OCI-LY1 (cell line): Measurements from ENCODE around the gene MTUS2.

Experiments used
- H2AFZ ChIP-seq: fragments of 200-600 bp; sonication (generic), shearing (Covaris generic); 2 replicates; pipeline ENCODE4 v1.6.0; 2014; ENCODE audit warnings: antibody characterized with exemption, mild to moderate bottlenecking, low read length
- H3F3A ChIP-seq: fragments of 200-600 bp; sonication (generic), shearing (Covaris generic); 2 replicates; pipeline ENCODE4 v1.6.0; 2014; ENCODE audit warnings: mild to moderate bottlenecking, antibody characterized with exemption, low read length, moderate library complexity; ENCODE audit not compliant: insufficient read depth
- H3K27ac ChIP-seq: fragments of 200-600 bp; sonication (generic); 2 replicates; pipeline ENCODE4 v1.5.1; 2014; ENCODE audit warnings: low read length, mixed run types, mild to moderate bottlenecking, low read depth; ENCODE audit not compliant: poor library complexity, severe bottlenecking
- H3K27me3 ChIP-seq: fragments of 200-600 bp; sonication (generic); 2 replicates; pipeline ENCODE4 v1.6.0; 2014; ENCODE audit warnings: antibody characterized with exemption, mild to moderate bottlenecking, low read length, moderate library complexity; ENCODE audit not compliant: insufficient read depth
- H3K36me3 ChIP-seq: fragments of 200-600 bp; sonication (generic); 2 replicates; pipeline ENCODE4 v1.6.1; 2014; ENCODE audit warnings: mild to moderate bottlenecking, antibody characterized with exemption, low read length, moderate library complexity, mixed read lengths; ENCODE audit not compliant: insufficient read depth
- H3K4me1 ChIP-seq: fragments of 200-600 bp; sonication (generic); 2 replicates; pipeline ENCODE4 v1.5.1; 2014; ENCODE audit warnings: mild to moderate bottlenecking, low read length, moderate library complexity; ENCODE audit not compliant: insufficient read depth, severe bottlenecking
- H3K4me2 ChIP-seq: fragments of 200-600 bp; sonication (generic), shearing (Covaris generic); 2 replicates; pipeline ENCODE4 v1.6.1; 2014; ENCODE audit warnings: low read length
- H3K4me3 ChIP-seq: fragments of 200-600 bp; sonication (generic); 2 replicates; pipeline ENCODE4 v1.5.1; 2014; ENCODE audit warnings: low read length, low read depth, mild to moderate bottlenecking, mixed read lengths; ENCODE audit not compliant: poor library complexity, severe bottlenecking
- H3K79me2 ChIP-seq: fragments of 200-600 bp; shearing (Covaris generic); 2 replicates; pipeline ENCODE4 v1.6.1; 2016; ENCODE audit warnings: mixed run types, low read length, mixed read lengths; ENCODE audit not compliant: insufficient read depth
- H3K9ac ChIP-seq: fragments of 200-600 bp; sonication (generic), shearing (Covaris generic); 2 replicates; pipeline ENCODE4 v1.6.1; 2014; ENCODE audit warnings: mild to moderate bottlenecking, low read length, mixed read lengths
- H3K9me2 ChIP-seq: fragments of 200-600 bp; sonication (generic), shearing (Covaris generic); 2 replicates; pipeline ENCODE4 v1.6.1; 2014; ENCODE audit warnings: low read depth, mild to moderate bottlenecking, low read length, mixed read lengths
- H3K9me3 ChIP-seq: fragments of 200-600 bp; shearing (Covaris generic); 2 replicates; pipeline ENCODE4 v1.6.1; 2014; ENCODE audit warnings: low read length, mixed read lengths
- H4K20me1 ChIP-seq: fragments of 200-600 bp; sonication (generic), shearing (Covaris generic); 2 replicates; pipeline ENCODE4 v1.6.0; 2016; ENCODE audit warnings: mild to moderate bottlenecking, low read length; ENCODE audit not compliant: insufficient read depth
- EZH2 ChIP-seq: fragments of 200-600 bp; sonication (generic), shearing (Covaris generic); IDR thresholded peaks from 2 replicates; pipeline ENCODE4 v1.8.0; 2017; ENCODE audit warnings: borderline replicate concordance, mixed run types, mild to moderate bottlenecking, antibody characterized with exemption, low read length, moderate library complexity, mixed read lengths
- TF ChIP-seq, protein P1 (sequence below): fragments of 200-600 bp; sonication (generic), shearing (Covaris generic); IDR thresholded peaks from 2 replicates; pipeline ENCODE4 v1.5.1; 2017; ENCODE audit warnings: mild to moderate bottlenecking, antibody characterized with exemption, low read length, moderate library complexity, mixed read lengths

Gene MTUS2

DNA sequence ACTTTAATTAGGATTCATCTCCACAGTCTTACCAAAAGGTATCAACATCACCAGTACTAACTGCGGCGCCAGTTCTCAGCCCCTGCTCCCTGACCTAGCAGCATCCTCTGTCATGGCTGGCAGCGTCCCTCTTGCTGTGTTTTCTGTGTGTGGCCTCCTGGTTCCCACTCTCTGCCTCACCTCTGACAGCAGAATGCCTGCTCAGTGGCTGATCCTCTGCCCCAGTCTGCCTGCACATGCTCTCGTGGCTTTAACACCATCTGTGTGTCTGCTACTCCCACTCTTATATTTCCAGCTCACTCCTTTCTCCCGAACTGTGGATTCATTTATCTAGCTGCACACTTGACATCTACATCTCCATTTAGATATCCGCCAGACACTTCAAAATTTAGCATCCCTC is 341.5 kb downstream of the MTUS2 start:
- no peaks in the 10 kb centered on the region for H3K4me1 ChIP-seq
- H2AFZ ChIP-seq = no peak overlapping the region
- no peak overlapping the region for H3K4me3 ChIP-seq
- no peaks in the 10 kb centered on the region for H3K9me2 ChIP-seq
- no peak overlapping the region for H3K4me2 ChIP-seq
- H3K27me3 ChIP-seq = no peaks in the 10 kb centered on the region
- H3K79me2 ChIP-seq = no peaks in the 10 kb centered on the region
- TF ChIP-seq, protein P1, sequence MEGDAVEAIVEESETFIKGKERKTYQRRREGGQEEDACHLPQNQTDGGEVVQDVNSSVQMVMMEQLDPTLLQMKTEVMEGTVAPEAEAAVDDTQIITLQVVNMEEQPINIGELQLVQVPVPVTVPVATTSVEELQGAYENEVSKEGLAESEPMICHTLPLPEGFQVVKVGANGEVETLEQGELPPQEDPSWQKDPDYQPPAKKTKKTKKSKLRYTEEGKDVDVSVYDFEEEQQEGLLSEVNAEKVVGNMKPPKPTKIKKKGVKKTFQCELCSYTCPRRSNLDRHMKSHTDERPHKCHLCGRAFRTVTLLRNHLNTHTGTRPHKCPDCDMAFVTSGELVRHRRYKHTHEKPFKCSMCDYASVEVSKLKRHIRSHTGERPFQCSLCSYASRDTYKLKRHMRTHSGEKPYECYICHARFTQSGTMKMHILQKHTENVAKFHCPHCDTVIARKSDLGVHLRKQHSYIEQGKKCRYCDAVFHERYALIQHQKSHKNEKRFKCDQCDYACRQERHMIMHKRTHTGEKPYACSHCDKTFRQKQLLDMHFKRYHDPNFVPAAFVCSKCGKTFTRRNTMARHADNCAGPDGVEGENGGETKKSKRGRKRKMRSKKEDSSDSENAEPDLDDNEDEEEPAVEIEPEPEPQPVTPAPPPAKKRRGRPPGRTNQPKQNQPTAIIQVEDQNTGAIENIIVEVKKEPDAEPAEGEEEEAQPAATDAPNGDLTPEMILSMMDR = no peak
- TF ChIP-seq EZH2 = no peak
- H3K9me3 ChIP-seq = no peaks in the 10 kb centered on the region
- no peaks in the 10 kb centered on the region for H4K20me1 ChIP-seq
- no peak overlapping the region for H3K27ac ChIP-seq
- no peak overlapping the region for H3K9ac ChIP-seq
- no peaks in the 10 kb centered on the region for H3F3A ChIP-seq
- H3K36me3 ChIP-seq = no peaks in the 10 kb centered on the region

DNA sequence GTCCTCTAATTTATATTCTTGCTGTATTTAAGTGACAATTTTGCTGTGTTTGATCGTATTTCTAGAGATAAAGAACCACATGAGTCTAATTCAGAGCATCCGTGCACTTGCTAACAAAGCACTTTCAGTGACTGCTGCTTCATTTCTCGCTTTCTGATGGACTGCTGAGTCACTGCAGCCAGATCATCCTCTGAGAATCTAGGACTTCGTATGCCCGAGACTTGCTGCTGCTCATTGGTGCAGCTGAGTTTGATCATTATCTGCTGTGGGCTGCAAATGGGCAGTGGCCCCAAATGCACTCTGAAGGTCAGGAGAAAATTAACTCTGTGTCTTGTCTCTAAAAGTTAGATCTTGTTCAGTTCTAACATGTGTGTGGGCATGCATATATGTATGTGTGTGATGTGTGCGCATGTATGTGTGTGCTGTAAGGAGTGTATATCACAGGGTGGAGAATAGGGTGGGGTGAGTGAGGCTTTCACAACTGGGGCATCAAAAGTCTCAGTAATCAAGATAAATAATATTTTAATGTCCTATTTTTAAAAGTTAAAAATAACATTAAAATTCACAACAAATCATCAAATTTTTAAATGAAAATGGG is 342.6 kb downstream of the MTUS2 start:
- no peak for TF ChIP-seq EZH2
- TF ChIP-seq, protein P1 = no peak
- Histone ChIP-seq H3K27me3 (no peaks in the 10 kb centered on the region), H3F3A (no peaks in the 10 kb centered on the region), H3K9me2 (no peaks in the 10 kb centered on the region), H3K27ac (no peak overlapping the region), H3K4me1 (no peaks in the 10 kb centered on the region), H3K79me2 (no peaks in the 10 kb centered on the region), H3K9me3 (no peaks in the 10 kb centered on the region), H2AFZ (no peak overlapping the region), H3K9ac (no peak overlapping the region), H3K36me3 (no peaks in the 10 kb centered on the region), H4K20me1 (no peaks in the 10 kb centered on the region), H3K4me3 (no peak overlapping the region), H3K4me2 (no peak overlapping the region)

DNA sequence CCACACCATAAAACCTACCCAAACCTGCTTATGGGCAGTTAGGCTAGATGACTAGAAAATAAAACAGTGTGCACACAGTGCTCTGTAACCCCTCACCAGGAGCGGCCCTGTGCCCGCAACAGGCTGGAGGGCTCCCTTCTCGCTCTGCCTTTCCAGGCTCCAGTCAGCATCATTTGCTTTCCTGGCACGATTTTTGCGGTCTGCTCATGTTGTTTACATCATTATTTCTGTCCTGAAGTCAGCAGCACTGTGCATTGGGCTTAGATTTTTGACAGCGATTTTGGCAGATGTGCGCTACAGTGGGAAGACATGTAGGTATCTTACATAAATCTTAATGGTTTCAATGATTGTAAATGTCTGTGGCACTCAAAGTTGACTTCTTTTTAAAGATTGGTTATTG is 344.0 kb downstream of the MTUS2 start:
- no peaks in the 10 kb centered on the region for H3K9me3 ChIP-seq
- H3K4me1 ChIP-seq = no peaks in the 10 kb centered on the region
- no peak overlapping the region for H3K9ac ChIP-seq
- no peaks in the 10 kb centered on the region for H3K27me3 ChIP-seq
- H2AFZ ChIP-seq = no peak overlapping the region
- no peaks in the 10 kb centered on the region for H3F3A ChIP-seq
- no peaks in the 10 kb centered on the region for H3K9me2 ChIP-seq
- H4K20me1 ChIP-seq = no peaks in the 10 kb centered on the region
- H3K4me2 ChIP-seq = no peak overlapping the region
- TF ChIP-seq EZH2 = no peak
- TF ChIP-seq, protein P1 = no peak
- H3K79me2 ChIP-seq = no peaks in the 10 kb centered on the region
- H3K36me3 ChIP-seq = no peaks in the 10 kb centered on the region
- H3K27ac ChIP-seq = no peak overlapping the region
- no peak overlapping the region for H3K4me3 ChIP-seq
